HG02981 (cell line): ENCODE results near the gene VPS11.
"Not testable (repeated sequence)": the region's sequence is repeated elsewhere in the genome, so short reads cannot be mapped to it uniquely, and the experiment has no call there.

Experiments used
- ATAC-seq: cut with Tn5 transposase; IDR thresholded peaks from one replicate; pipeline ENCODE4 v1.9.1; 2021; ENCODE audit warnings: mild to moderate bottlenecking, moderate library complexity; ENCODE audit not compliant: unreplicated experiment

The VPS11 gene

GRCh38 chr11:119067371-119068222 is at the start of gene VPS11:
Gene VPS11 (plus strand): TSS chr11:119067818. CDS start chr11:119067824, 6 bp downstream.
- peak; percentile 94 for ATAC-seq

GRCh38 chr11:119018074-119018938 is 49.3 kb upstream of the VPS11 start, which contains the start of the genes RPS25 and TRAPPC4:
Gene RPS25 (minus strand): TSS chr11:119018343. CDS start chr11:119018284, 59 bp downstream.
Gene TRAPPC4 (plus strand): TSS chr11:119018766. CDS start chr11:119018796, 30 bp downstream.
- peak; percentile 87 for ATAC-seq

- no peak for ATAC-seq
Observed at GRCh38 chr11:119019996-119020395, 47.6 kb upstream of the VPS11 start.

- ATAC-seq, result no peak
Observed at GRCh38 chr11:119021631-119022030, 46.0 kb upstream of the VPS11 start.

- no peak for ATAC-seq
Observed at GRCh38 chr11:119023741-119024140, 43.9 kb upstream of the VPS11 start.

- no peak for ATAC-seq
Observed at GRCh38 chr11:119024430-119025098, 43.1 kb upstream of the VPS11 start.

GRCh38 chr11:119025099-119025473 is 42.5 kb upstream of the VPS11 start:
- ATAC-seq, result no peak

- ATAC-seq, result no peak
Observed at GRCh38 chr11:119025541-119025940, 42.1 kb upstream of the VPS11 start.

GRCh38 chr11:119025978-119026766 is 41.4 kb upstream of the VPS11 start:
- ATAC-seq, result no peak

- no peak for ATAC-seq
Observed at GRCh38 chr11:119026970-119027369, 40.6 kb upstream of the VPS11 start.

- ATAC-seq, result no peak
Observed at GRCh38 chr11:119027561-119028345, 39.9 kb upstream of the VPS11 start.

- no peak for ATAC-seq
Observed at GRCh38 chr11:119028346-119029068, 39.1 kb upstream of the VPS11 start.

- ATAC-seq, result no peak
Observed at GRCh38 chr11:119029069-119029339, 38.6 kb upstream of the VPS11 start.

- ATAC-seq, result peak; percentile 4
Observed at GRCh38 chr11:119029340-119030028, 38.1 kb upstream of the VPS11 start.

- ATAC-seq, result peak; percentile 6
Observed at GRCh38 chr11:119030029-119030328, 37.6 kb upstream of the VPS11 start.

- peak; percentile 79 for ATAC-seq
Observed at GRCh38 chr11:119030329-119031047, 37.1 kb upstream of the VPS11 start, which contains the start of gene SLC37A4. Gene SLC37A4 (minus strand): TSS chr11:119030877.

GRCh38 chr11:119031912-119032280 is 35.7 kb upstream of the VPS11 start:
- no peak for ATAC-seq

GRCh38 chr11:119033421-119033820 is 34.2 kb upstream of the VPS11 start:
- ATAC-seq, result not testable (repeated sequence)
